GOT3 (cell line): ENCODE measurements around the gene ILK.

ENCODE experiments used
- DNase-seq: peaks from one replicate; lab custom pipeline; 2025; ENCODE audit warnings: mixed read lengths; lab: John Stamatoyannopoulos, UW

ILK gene

DNA sequence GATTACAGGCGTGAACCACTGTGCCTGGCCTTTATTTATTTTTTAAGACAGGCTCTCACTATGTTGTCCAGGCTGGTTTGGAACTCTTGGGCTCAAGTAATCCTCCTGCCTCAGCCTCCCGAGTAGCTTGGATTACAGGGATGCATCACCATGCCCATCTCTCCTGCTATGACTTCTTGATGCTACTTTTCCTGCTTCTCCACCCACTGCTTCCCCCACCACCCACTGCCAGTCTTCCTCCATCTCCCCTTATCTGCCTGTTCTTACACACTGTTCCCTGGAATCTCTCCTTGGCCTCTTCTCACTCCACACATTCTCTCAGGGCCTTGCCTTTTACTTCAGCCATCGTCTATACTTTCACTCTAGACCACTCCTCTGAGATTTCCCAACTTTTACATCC is 32.9 kb downstream of the ILK start:
- DNase-seq: no peak

DNA sequence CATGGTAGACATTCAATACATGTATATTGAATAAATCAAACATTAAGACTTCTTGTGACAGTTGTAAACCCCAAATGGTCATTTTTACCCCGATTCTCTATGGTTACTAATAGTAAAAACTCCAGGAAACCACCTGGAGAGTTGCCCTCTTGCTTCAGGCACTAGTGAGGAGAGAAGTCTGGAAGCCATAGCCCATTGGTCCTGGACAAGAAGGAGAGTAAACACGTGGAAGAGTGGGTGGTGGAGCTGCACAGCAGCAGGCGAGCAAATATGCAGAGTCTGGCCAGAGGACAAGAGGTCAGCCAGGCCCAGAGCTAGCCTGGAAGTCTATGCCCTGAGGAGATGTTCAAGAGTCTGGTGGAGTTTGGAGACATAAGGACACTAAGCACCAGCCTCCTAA is 34.3 kb downstream of the ILK start:
- no peak for DNase-seq

DNA sequence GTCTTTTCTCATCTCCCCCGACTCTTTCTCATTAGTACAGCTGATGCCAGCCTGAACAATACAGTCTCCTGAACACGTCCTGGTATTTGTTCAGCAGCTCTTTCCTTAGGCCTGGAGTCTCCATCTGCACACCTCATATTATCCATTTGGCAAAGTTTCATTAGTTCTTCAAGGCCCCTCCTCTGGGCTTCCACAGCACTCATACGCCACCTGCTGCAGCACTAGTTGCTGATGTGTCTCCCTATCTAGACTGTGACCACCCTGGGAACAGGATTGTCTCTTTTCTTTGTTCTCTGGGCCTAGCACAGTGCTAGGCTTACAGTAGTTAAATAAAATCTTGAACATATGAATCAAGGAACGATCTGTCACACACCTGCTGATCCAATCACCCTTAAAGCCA is 34.9 kb downstream of the ILK start:
- no peak for DNase-seq

DNA sequence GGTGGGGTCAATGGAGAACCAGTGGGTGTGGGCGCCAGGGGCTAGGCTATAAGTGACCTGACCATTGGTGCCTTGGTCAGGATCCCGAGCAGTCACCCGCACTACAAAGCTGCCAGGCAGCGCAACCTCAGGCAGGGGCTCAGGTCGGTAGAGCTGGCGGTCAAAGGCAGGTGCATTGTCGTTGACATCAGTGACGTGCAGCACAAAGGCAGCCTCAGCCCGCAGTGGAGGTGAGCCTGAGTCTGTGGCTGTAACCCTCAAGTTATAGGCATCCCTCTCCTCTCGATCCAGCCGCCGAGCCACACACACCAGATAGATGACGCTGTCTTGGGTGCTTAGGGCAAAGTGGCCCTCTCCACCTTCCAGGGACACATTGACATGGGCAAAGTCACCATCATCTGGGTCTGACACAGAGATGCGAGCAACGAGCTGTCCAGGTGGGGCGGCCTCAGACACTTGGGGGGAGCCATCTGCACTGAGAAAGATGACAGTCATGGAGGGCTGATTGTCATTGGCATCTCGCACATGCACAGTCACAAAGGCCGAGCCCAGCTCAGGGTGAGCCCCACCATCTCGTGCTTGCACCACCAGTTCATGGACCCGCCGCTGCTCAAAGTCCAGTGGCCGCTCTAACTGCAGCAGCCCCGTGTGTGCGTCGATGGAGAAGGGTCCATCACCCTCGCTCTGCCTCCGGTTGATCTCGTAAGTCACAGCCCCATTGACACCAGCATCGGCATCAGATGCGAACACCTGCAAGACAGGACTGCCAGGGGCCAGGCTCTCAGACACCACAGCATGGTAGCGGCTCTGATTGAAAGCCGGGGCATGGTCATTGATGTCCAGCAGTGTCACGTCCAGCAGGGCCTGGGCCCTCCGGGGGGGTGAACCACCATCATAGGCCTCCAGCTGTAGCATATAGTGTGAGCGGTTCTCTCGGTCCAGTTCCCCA is 36.7 kb downstream of the ILK start:
- no peak for DNase-seq

DNA sequence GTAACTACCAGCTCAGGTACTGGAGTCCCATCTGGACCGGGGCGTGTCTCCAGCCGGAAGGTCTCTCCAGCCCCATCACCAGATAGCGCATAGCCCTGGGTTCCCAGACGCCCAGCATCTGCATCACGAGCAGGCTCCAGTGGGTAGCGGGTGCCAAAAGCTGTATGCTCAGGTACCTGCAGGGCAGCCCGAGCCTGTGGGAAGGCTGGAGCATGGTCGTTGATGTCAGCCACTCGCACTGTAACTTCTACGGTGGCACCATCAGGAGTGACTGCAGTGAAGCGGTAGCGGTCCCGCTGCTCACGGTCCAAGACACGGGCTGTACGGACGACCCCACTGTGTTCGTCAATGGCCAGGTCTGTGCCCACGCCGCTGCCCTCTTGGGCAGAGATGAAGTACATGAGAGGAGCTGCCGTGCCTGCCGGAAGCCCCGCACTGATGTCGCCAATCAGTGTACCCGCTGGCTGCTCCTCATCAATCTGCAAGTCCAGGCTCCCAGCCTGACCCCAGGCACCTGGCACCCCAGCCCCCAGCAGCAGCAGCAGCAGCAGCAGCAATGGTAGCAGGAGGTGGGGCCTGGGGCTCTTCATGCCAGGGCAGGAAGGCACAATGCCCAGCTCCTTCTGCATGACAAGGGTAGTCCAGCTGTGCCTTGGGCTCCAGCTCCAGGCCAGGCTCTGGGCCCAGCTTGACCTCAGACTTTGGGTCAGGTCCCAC is 37.6 kb downstream of the ILK start:
- no peak for DNase-seq

DNA sequence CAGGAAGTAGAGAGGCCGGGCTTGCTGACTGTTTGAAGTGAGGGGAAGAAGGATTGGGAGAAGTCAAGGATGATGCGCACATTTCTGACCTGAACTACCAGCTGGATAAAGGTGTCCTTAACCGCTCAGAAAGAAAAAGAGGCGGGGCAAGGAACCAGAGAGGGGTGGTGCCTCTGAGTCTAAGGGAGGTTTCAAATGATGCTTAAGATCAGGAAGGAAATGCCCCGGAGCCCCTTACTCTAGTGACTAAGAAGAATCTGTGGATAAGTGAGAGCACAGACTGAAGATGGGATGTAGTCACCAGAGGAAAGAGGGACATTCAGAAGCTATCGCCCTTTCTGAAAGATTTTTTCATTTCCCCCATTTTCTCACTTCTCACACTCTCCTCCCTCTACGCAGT is 39.4 kb downstream of the ILK start:
- no peak for DNase-seq

DNA sequence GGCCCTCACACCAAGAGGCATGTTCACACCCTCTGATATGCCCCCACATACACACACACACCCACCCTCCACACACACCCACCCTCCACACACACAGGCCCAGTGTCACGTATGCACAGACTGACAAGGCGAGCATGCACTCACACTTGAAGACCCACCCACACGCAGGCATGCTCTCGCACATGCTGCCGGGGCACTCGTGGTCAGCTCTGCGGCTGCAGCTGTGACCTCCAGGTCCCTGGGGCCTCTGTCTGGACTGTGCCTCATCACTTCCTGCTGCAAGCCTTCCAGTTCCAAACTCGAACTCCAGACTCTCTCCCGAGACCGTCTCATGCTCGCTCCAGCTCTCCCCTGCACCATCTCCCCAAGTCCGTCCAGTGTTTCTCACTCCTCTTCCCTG is 42.5 kb downstream of the ILK start:
- DNase-seq: no peak

DNA sequence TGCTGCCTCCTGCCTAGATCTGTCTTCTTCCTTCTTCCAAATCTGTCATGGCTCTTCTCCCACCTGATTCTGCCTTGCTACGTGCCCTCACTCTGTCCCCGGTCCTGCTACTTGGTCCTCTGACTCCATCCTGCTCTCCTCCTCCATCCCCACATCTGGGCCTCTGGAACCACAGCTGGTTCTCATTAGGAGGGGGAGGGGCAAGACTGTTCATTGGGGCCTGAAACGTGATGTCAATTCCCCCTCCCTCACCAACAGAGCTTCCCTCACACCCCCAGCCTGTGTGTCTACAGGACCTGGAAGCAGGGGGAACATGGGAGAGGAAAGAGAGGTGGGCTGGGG is 43.0 kb downstream of the ILK start:
- DNase-seq: no peak

DNA sequence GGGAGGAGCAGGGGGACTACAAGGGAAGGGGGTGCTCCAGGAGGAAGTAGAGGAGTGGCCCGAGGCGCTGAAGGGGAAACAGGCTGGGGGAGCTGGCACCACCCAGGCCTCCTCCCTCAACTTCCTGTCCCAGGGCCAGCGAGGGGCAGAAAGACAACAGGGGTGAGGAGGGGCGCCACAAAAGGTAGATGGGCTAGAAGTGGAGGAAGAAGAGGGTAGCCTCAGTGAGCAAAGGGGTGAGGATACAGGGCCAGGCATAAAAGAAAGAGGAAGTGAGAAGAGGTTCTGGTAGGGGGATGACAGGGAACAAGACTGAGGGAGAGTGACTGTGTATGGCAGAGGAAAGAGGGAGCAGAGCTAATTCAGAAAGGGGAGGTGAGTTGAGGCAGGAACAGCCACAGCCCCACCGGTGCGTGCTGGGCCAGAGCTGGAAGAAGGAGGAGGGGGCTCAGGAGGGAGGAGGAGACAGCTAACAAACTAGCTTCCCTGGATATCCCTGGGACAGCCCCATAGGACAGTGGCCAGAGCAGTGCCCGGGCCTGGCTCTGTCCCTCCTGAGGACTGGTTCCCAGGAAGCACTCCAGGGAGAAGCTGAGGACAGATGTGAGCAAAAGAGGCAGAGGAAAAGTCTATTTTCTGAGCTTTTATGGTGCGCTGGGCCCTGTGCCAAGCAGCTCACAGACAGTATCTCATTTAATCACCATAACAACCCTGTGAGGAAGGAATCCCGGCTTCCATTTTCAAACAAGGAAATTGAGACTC is 43.5 kb downstream of the ILK start:
- DNase-seq: no peak

DNA sequence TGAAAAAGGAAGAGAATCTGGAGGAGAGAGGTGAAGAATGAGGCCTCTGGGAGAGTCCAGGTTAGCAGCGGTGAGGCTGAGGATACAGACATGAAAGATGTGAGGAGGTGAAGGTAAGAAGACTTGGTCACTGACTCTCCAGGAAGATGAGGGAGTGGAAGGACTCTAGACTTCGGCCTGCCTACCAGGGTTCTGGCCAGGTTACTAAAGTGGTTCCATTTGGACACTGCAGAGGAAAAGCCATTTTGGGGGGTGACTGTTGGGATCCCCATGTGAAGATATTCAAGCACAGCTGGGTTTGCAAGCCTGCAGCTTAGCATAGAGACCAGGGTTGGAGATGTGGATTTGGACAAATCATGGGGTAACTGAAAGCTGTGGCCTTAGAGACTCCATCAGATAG is 44.3 kb downstream of the ILK start:
- DNase-seq: no peak

DNA sequence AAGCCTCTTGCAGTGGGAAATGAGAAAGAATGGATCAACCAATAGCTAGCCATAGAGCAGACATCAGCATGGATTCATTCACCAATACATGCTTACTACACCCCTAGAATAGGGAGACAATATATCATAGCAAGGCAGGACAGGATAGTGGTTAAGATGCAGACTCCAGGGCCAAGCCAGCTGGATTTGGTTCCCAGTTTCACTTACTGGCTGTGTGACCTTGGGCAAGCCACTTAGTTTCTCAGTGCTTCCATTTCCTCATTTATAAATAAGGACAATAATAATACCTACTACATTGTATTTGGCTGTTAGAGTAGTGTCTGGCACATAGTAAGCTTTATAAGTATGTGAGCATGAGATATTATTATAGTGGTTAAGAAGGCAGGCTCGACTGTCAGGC is 44.9 kb downstream of the ILK start:
- no peak for DNase-seq

DNA sequence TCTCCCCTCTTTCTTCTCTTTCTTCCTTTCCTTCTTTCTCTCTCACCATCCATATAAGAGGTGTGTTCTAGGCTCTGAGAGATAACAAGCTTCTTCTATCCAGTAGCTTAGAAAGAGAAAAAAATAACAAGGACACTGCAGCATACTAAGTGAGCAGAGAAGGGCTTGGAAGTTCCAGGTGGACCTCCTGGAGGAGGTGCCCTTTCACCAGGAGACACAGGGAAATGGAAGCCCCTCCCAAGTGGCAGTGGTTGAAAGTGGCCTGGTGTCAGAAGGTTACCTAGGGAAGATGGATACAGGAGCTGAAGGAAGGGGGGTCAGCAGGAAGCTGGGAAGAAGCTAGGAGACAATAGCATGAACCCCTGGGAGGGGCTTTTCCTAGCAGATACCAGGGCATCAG is 46.5 kb downstream of the ILK start:
- DNase-seq: no peak

DNA sequence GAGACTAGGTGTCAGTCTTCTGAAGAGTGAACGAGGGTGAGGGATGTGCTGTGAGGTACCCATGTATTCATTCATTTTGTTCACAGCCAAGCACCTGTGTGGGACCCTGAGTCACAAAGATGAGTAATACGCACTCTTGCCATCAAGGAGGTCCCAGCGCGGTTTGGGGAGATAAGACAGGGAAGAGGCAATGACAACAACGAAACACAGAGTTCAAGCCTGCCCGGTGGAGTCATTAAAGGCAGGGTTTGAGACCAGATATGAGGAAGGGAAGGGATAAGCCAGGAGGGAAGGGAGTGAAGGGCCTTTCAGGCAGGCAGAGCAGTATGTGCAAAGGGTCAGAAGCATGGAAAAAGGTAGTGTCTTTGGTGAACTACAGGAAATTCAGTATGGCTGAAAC is 47.4 kb downstream of the ILK start:
- DNase-seq: no peak

DNA sequence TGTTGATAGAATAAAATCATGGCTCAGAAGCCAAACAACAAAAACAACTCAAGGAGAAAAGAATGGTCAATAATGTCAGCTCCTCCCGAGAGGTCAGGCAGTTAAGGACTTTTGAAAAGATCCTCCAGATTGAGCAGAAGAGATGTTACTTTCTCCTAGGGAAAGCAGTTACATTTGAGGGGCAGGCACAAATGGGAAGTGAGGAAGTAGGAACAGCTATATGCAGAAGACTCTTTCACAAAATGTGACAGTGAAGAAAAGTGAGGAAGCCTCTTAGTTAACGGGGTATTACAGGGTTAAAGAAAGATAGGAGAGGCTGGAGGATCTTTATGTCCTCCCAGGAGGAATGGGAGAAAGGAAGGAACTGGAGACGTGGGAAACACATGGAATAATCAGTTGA is 48.6 kb downstream of the ILK start:
- no peak for DNase-seq

DNA sequence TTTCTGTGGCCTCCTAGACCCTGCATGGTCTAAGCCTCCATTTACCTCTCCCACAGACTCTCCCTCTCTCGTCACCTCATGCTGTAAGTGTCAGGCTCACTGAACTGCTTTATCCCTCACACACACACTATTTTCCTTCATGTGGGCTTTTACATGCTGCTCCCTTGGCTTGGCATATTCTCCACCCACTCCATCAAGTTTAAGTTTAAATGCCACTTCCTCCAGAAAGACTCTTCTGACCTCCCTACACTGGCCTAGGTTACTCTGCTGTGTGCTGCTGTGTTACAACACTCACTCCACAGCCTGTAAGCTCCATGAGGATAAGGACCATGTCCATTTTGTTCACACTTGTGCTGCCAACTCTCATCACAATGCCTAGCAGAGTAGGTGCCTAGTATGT is 49.5 kb downstream of the ILK start:
- no peak for DNase-seq

DNA sequence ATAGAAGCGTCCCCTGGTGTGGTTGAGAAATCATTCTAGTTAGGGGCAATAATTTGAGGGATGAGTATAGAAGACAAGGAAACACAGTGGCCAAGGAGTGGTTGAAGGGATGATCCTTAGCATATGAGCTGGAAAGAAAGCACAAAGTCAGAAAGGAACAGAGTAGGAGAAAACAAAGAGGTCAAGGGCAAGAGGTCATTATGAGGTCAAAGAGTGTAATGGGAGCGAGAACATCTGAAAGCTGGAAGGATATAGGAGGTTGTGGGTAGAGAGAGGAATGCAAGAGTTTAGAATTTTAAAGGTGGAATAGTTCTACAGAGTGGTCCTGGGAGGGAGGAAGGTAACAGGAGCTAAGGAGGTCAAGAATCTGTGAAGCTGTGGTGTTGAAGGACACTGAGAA is 50.1 kb downstream of the ILK start:
- no peak for DNase-seq

DNA sequence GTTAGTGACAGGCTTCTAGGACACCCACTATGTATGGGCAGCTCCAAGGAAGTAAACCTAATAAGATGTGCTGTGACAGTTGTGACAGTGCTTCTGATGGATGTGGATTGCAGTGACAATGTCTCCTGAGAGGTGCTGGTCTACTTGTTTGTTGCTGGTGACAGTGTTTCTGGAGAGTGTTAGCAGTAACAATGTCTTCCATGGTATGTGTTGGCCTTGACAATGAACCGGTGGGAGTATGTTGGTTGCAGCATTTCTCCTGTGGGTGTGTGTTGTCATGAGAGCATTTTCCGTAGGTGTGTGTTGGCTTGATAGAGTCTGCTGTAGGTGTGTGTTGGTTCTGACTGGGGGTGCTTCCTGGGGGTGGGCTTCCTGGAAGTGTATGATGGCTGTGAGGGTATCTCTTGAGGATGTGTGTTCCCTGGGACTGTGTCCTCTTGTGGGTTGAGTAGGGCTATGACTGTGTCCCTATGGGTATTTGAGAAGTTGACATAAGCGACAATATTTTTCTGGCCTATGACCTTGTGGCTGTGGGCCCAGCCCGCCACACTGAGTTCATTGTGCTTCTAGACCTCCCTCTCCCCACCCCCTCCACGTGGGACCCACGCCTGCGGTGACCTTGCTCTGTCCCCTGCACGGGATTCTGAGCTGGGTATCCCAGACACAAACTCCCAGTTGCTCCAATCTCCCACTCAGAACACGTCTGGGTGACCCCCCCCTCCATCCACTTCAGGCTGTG is 50.9 kb downstream of the ILK start:
- DNase-seq: no peak

DNA sequence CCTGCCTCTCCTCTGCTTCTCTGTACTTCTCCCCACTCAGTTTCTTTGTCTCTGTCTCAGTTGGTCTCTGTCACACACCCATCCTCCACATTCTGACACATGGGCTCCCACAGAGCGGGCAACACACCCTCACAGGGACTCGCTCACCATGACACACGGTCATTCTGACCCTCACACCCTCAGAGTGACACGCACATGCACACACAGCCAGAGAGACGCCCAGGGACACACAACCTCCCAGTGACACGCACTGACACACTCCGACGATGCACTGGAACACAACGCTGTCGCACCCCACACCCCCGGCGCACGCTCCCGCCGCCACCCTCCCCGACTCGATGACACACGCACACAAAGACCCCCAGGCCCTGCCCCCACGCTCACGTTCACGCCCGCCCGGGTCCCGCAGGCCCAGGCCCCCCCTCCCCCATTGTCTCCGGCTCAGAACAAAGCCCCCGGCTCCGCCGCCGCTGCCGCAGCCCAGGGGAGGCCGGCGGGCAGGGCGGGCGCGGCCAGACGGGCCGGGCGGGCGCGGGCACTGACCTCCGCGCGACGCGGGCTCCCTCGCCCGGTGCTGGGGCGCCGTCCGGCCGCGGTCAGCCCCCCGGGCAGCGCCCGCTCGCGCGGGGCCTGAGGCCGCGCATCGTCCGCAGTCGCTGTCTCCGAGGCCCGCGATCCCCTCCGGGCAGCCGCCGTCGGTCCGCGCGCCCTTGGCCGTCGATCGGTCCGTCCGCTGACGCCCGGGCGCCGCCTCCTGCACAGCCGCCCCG is 51.6 kb downstream of the ILK start:
- DNase-seq: no peak

DNA sequence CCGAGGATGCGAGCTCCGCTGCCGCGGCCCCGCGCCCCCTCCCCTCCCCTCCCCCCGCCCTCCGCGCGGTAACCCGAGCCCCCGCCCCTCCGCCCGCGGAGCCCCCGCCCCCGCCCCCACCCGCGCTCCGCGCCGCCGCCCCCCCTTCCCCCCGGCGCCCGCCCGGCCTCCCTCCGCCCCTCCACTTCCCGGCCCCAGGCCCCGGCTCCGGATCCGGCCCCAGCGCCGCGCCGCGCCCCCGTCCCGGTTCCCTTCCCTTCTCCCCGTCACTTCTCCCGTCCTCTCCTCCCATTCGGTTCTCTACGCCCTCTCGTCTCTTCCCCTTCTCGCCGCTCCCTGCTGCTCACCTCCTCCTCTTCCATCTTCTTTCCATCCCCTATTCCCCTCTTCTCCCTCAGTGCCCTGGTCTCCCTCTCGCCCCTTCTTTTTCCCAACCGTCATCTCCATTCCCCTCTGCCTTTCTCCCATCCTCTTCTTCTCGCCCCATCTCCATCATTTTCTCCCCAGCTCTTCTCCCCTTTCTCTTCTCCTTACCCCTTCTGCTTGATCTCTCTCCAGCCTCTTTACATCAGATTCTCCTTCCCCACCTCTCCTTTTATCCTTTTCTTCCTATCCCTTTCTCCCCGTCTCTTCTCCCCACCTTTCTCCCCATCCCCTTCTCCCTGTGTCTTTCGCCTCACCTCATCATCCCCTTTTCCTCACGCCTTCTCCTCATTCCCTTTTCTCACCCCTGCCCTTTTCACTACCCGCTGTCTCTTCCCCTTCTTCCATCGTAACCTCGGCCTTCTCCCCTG is 52.4 kb downstream of the ILK start, which contains the start of gene DCHS1:
Gene DCHS1 (minus strand): TSS at position 20 of the 794 bp plus-strand sequence. CDS start 14,196 bp downstream, outside the sequence.
- no peak for DNase-seq

DNA sequence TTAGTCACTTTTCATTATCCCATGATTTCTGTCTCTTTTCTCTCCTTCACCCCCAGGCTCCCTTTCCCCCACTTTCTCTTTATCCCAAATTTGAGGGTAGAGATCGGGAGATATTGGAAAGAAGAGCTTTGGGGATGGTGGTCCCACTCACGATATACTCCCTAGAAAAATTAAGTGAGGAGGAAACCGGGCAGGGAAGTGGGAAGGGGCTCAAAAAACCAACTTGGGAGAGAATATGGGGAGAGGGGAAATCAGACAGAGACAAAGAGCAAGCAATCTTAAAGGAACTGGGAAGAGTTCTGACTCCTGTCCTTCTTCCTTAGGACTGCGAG is 53.0 kb downstream of the ILK start:
- DNase-seq: no peak

DNA sequence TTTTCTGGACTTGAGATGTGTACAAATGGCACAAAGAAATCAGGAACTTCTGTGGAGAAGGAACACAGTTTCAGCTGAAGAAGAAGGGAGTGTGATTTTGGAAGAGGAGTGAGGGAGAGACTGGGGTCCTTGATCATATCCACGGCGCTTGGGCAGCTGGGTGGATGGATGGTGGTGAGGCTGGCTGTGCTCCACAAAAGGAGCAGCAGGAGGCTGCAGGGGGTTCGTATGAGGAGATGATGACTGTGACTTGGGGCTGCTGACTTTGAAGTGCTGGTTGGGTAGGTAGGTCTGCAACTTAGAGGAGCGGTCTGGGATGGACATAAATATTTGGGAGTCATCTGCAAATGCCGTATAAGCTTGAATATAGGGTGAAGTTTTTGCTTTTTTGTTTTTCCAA is 53.4 kb downstream of the ILK start:
- DNase-seq: no peak
